GM21515 (cell line): Measurements from ENCODE around the gene TVP23C.

Experiments used
- ATAC-seq: cut with Tn5 transposase; IDR thresholded peaks from one replicate; pipeline ENCODE4 v1.9.1; 2021; ENCODE audit not compliant: unreplicated experiment

The TVP23C gene

GRCh38 chr17:15465045-15465701, 98.1 kb downstream of the TVP23C start:
- no peak for ATAC-seq

- ATAC-seq = no peak
These were observed 98.9 kb downstream of the TVP23C start for GRCh38 chr17:15464231-15464985.

- no peak for ATAC-seq
These were observed 100.1 kb downstream of the TVP23C start for GRCh38 chr17:15462976-15463772.

- ATAC-seq = no peak
These were observed 105.6 kb downstream of the TVP23C start for GRCh38 chr17:15457723-15458094.

GRCh38 chr17:15456972-15457722, 106.1 kb downstream of the TVP23C start:
- no peak for ATAC-seq

GRCh38 chr17:15456496-15456895, 106.8 kb downstream of the TVP23C start:
- ATAC-seq = no peak

- ATAC-seq = no peak
These were observed 108.9 kb downstream of the TVP23C start for GRCh38 chr17:15454346-15454745.

- ATAC-seq = no peak
These were observed 109.5 kb downstream of the TVP23C start for GRCh38 chr17:15453782-15454181.

- ATAC-seq = no peak
These were observed 110.0 kb downstream of the TVP23C start for GRCh38 chr17:15453246-15453645.

GRCh38 chr17:15452746-15453145, 110.5 kb downstream of the TVP23C start:
- no peak for ATAC-seq
